ENCODE measurements around the gene ARHGAP27.

The ARHGAP27 gene

DNA sequence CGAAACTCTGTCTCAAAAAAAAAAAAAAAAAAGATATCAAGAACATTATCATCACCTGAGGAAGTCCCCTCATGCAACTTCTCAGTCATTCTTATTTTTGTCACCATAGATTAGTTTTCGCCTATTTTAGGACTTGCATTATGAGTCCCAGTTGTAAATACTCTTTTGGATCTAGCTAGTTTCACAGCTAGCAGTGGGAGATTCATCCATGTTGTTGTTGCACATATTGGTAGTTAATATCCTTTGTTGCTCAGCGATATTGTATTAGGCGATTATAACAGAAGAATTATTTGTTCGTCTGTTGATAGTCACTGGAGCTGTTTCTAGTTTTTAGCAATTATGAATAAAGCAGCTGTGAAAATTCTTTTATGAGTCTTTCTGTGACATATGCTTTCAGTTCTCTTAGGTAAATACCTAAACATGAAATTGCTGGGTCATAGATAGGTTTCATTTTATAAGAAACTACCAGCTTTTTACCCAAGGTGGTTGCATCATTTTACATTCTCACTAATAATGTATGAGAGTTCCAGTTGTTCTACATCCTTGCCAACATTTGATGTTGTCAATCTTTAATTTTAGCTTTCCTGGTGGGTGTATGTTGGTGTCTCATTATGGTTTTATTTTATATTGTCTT lies 75.2 kb downstream of the ARHGAP27 start:
- DNase-seq, result no peak

DNA sequence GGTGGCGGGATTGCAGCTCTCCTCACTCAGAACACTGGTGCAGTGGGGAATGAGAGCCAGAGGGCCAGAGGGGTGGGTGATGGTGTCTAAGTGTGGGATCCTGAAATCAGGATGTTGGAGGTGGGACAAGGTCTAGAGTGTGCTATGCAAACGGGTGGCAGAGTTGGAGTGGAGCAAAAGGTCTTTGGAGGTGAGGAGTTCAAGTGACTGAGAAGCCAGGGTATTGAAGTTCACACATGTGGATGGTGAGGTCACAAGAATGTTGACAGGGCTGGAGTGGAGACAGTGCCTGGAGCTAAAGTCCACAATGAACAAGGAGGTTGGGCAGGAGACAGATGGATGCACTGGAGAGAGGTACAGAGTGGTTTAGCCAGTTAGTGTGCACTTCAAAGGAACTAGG lies 77.6 kb downstream of the ARHGAP27 start:
- DNase-seq, result peak; percentile 95

DNA sequence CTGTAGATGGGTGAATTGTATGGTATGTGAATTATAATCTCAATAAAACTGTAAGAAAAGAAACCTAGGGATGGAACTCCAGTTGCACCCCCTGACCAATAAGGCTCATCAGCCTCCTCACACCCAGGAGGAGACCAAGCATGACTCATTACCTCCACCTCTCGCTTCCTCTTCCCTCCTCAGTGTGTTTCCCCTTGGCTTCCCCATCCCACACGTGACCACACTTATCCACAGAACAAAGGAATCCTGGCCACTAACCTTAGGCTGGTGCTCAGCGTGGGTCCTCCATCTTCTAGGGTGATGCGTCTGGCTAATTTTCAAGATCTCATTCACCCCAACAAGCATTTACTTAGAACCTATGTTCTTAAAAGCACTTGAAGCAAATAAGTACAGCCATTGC lies 79.6 kb downstream of the ARHGAP27 start:
- DNase-seq, result peak; percentile 29

DNA sequence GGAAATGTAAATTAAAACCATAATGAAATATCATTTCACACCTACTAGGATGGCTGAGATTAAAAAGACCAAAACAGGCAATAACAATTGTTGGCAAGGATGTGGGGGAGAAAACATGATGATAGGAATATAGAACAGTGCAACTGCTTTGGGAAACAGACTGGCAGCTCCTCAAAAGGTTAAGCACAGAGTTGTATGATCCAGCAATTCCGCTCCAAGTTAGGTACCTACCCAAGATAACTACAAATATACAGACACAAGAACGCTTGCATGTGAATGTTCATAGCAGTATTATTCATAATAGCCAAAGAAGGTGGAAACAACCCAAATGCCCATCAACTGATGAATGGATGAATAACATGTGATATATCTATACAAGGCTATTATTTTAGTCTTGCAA lies 80.8 kb downstream of the ARHGAP27 start:
- DNase-seq, result no peak

DNA sequence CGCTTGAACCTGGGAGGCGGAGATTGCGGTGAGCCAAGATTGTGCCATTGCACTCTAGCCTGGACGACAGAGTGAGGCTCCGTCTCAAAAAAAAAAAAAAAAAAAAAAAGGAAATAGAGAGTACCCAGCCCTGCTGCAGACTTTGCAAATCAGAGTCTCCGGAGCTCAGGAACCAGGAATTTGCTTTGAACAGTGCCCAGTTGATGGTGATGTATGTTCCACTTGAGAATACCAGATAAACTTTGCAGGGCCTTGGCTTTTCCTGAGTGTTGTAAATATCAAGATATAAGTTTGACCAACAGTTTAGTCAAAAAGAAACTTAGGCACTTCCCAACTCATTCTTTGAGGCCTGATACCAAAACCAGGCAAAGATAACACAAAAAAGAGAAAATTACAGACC lies 85.2 kb downstream of the ARHGAP27 start:
- DNase-seq, result peak; percentile 25

DNA sequence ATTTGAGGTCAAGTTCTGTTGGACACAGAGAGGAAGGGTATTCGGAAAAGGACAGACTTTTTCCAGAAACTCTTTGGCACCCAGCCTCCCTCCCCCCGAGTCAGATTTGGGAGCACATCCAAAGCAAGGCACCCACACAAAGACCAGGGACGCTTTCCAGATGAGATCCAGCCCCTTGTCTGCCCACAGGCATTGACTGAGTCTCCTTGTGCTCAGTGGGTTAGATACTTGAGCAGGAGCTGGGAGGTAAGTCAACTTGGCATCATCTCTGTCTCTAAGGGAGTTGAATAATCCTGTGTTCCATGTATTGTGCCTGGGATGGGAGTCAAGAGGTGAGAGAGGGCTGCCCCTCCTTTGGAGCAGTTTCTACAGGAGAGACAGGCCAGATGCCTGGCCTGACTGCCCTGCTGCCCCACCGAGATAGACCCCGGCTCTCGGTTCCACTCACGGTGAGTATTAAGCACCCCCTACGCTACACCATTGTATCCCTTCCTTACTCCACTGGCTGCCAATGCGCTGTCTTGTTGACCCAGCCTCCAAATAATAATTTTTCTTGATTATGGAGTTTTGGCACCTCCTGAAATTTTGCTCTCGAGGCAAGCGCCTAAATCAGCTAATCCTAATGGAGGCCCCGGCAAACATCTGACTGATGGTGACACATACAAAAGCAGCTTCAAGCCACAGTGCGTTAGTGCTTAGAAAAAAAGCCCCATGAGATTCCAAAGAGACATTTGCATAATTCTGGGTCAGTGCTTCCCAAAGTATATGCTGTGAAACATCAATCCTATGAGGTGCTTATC lies 86.3 kb downstream of the ARHGAP27 start:
- DNase-seq, result peak; percentile 62

DNA sequence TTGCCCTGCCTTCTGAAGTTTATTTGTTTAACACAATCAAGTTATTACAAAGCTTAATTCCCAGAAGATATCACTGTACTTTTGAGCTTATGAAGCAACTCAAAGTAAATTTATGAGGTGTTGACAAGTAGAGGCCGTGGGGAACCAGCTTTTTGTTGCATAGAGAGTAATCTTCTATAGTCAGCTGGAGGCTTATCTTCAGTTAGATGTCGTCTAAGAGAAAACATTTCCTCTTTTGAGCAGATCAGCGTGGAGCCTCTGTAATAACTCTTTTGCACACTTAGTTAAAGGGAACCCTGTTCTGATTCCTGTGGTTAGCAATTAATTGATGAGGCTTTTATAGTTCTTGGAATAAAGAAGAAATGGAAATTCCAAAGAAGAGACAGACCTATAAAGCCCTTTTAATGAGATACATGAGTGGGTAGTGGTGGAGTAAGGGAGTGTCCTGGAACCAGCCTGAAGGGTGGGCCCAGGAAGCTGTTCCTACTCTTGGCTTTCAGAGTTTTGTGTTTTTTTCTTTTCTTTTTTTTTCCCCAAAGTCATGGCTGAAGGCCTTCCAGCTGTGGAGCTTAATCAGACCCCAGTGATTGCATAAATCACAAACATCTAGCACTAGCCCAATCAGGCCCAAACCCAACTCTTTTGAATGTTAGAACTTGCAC lies 87.0 kb downstream of the ARHGAP27 start:
- no peak for DNase-seq

DNA sequence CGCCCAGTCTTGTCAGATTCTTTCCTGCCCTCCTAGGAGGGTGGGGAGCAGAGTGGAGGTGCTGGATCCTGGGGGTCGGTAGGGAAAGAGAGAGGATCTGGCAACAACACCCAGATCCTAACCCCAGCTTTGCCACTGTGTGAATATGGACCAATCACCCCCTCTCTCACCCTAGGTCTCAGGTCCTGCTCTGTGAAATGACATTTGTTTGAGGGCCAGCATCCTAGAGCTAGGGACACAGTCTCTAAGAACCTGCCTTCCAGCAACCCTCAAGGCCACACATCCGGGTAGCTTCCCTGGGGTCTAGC lies 87.5 kb downstream of the ARHGAP27 start:
- DNase-seq, result peak; percentile 48

DNA sequence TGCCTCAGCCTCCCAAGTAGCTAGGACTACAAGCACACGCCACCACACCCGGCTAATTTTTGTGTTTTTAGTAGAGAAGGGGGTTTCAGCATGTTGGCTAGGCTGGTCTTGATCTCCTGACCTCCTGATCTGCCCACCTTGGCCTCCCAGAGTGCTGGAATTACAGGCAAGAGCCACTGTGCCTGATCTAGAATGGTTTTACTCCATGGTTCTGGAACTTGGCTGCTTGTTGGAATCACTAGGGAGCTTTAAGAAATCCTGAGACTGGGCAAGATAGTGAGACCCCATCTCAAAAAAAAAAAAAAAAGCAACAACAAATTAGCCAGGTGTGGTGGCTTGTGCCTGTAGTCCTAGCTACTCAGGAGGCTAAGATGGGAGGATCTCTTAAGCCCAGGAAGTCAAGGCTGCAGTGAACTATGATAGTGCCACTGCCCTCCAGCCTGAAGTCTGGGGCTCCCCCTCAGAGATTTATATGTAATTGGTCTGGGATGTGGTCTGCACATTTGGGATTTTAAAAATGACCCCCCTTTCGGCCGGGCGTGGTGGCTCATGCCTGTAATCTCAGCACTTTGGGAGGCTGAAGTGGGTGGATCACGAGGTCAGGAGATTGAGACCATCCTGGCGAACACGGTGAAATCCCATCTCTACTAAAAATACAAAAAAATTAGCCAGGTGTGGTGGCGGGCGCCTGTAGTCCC lies 88.6 kb downstream of the ARHGAP27 start:
- DNase-seq, result peak; percentile 7

Measured in islet precursor cell (in vitro differentiated cells).